NCI-H2227 (cell line): Measurements from ENCODE around the gene C1RL.

Experiments used
- DNase-seq: peaks from one replicate; lab custom pipeline; 2025; ENCODE audit not compliant: unreplicated experiment; lab: John Stamatoyannopoulos, UW

Gene C1RL

GRCh38 chr12:7137908-7138307 is 28.9 kb upstream of the C1RL start:
- no peak for DNase-seq

DNA sequence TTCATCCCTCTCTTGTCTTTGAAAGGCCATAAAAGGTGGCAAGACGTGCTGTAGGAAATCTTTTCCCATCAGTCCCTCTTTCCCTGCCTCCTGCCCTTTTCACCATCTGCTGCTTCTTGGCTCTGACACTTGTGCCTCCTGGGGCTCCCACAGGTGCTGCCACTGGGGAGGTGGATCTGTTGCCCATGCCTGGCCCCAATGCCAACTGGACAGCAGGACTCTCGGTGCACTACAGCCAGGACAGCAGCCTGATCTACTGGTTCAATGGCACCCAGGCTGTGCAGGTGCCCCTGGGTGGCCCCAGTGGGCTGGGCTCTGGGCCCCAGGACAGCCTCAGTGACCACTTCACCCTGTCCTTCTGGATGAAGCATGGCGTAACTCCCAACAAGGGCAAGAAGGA is 27.7 kb upstream of the C1RL start:
- DNase-seq: no peak

GRCh38 chr12:7136071-7136470 is 27.1 kb upstream of the C1RL start:
- DNase-seq: no peak

DNA sequence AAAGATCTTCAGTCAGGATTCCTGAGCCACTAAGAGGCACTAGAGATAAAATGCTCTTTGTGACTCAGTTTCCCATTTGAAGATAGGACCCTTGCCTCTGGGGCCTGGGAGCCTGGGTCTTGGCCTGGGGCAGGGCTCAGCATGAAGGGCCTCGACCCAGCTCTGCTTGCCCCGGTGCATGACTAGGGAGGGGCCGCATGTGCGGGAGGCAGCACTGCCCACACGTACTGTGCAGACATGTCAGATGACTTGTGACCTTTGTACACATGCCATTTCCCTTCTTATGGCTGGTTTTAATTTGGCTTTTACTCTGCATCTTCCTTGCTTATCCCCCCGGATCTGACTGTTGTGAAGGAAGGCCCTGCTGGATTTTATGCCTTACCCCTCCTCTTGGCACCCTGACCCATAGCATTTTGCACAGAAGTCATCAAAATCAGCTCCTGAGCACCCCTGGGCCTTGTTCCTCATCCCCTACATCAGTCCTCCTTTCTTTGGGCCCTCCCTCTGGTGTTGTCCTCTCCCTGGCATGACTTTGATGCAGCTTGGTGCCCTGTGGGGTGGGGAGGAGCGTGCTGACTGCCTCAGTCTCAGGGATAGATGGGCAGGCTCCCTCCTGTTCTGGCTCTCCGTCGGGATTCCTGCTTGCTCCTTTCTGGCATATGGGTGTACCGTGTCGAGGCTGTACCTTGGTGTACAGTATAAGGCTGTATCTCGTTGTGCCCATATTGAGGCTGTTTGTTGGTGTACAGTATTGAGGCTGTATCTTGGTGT is 25.6 kb upstream of the C1RL start:
- no peak for DNase-seq

GRCh38 chr12:7131502-7131866 is 22.5 kb upstream of the C1RL start:
- DNase-seq: no peak

DNA sequence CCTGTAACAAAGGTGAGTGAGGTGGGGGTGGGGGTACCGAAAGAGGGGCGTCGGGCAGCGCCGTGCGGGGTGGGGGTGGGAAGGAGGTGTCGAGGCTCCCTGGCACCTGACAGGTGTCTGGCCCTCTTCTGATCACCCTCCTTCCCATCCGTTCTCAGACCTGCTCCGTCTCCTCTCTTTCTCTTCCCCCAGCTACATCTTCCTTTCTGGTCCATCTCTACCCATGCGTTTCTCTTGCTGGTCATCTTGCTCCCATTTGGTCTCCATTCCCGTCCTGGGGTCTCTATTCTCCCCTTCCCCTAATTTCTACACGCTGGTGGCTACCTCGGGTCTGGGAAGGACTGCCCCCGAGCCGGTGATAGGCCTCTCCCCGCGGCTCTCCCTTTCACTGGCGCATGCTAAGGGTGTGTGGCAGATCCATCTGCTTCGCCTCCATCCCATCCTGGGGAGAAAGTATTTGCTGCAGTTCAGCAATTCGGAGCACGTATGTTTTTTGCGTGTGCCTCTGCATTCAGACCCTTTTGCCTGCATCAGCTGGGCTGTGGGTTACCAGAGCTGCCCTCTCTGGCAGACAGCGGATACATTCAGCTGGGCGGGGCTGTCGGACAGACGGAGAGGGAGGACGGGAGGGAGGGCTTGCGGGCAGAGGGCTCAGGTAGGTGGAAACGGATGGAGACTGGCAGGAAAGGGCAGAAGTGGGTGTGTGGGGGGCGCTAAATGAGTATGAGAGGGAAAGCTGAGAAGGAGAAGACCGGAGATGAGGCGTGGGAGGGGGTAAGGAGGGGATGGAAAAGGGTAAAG is 21.9 kb upstream of the C1RL start:
- peak; percentile 56 for DNase-seq

DNA sequence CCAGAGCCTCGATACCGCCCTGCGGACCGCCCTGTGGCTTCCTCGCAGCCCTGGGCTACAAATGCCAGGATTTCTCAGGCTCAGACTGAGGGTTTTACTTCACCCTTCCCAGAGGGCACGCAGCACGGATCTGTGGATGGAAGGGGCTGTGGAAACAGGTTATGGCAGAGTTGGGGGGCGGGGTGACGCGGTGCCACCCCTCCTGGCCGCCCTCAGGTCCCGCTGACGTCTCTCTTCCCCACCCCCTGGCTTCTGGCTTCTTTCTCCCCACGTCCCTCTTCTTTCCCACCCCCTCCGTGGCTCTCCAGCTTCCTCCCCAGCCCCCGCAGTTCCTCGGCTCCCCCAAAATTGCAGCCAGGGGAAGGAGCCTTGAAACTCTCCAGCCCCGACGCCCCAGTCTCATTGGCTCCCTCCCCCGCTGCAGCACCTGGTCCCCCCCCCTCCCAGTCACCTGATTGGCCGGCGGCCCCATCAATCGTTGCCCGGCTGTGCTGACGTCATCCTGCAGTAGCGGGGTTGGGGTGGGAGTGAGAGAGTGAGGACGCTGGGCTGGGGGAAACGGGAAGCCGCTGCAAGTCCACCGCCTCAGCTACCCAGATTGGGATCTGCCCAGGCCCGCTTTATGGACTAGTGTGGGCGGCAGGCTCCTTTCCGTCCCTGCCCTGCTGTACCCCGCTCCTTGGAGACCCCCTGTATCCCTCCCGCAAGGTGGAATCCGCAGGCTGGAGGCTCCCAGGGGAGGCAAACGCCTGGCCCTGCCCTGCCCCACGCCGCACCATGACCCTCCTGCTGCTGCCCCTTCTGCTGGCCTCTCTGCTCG is 21.1 kb upstream of the C1RL start, which contains the start of gene CLSTN3:
Gene CLSTN3 (plus strand): TSS at position 500 of the 820 bp plus-strand sequence. CDS start 278 bp downstream, at position 778.
- peak; percentile 80 for DNase-seq

GRCh38 chr12:7129287-7129871 is 20.4 kb upstream of the C1RL start:
- DNase-seq: no peak

DNA sequence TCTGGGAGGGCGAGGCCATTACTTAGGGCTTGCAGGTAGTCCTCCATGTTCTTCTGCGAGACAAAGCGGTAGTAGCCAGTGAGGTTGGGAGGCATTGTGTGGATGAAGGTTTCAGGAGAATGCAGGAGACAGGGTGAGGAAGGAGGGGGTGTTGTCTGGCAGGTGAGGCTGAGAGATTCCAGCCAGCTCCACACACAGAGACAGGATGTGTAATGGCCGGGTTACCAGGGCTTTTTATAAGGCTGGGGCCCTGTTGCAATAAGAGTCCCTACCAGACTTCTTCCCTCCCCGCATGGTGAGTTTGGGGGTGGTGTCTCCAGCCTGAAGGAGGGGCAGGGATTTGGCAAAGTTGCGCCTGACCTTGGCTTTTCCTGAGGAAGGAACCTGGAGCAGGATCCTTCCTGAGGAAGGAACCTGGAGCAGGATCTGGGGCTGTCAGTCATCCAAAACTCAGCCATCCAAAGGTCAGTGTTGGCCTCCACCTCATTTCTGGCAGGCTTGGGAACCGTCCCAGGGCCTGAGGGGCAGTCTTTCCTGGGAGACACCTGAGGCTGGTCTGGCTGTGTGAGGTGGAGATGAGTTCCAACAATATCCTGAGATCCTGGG is 19.8 kb upstream of the C1RL start, which contains the start of gene RBP5:
Gene RBP5 (minus strand): TSS at position 209 of the 606 bp plus-strand sequence. CDS start 114 bp downstream, at position 95.
- DNase-seq: no peak

DNA sequence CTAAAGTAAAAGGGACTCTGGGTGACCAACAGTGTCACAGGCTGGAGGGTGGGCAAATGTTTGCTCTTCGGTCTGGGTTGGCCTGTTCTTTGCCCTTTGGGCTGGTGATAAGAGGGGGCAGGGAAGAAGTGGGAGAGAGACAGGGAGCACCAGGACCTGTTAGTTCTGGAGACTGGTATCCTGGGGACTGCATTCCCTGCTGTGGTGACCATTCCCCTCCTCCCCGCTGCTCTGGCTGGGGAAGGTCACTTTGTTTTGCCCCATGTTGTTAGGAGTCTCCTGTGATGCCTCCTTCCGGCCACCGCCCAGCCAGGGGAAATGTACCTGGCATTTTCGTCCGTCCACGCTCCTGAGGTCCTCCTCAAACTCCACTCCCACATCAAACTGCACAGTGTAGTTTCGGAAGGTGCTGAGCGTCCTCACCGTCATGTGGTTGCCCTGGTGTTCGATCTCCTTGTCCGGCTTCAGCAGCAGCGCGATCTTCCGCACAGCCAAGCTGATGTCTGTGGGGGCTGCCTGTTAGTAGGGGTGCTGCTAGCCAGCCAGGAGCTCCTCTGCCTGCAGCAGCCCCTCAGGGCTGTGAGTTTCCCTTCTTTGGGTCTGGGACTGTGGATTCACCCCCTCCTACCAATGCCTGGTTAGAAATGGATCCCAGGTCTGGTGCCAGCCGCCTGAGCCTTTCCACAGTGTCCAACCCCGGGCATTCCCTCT is 19.1 kb upstream of the C1RL start:
- DNase-seq: no peak

- no peak for DNase-seq
Observed at GRCh38 chr12:7125632-7126227, 16.7 kb upstream of the C1RL start.

DNA sequence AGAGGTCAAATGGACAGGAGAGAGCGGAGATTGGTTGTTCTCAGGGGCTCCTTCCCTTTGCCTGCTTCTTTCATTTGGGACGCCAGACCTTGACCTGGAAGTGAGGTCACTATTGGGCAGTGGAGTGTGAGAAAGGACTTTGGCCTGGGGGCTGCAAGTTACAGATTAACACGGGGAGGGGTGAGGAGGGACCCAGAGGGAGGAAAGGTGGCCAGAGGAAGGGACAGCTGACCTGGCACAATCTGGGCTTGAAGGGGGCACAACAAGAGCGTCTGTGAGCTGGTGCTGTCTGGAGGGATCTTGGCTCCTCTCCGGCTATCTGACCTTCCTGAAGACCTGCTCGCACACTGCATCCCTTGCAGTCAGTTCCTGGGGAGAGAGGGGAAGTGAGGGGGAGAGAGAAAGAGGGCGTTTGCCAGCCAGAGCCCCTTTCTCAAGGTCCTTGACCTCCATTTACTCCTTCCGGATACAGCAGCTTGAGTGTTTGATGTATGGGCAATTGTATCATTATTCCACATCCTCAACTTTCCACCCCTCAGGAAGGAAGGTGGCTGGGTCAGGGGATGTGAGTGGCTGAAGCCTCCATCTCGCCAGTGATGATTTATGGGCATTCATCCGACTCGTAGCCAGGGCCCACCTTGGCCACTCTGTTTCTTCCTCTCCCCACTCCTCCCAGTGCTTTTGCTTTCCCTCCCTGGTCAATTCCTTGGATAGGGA is 14.9 kb upstream of the C1RL start:
- DNase-seq: no peak

- DNase-seq: no peak
Observed at GRCh38 chr12:7122811-7123769, 14.1 kb upstream of the C1RL start.

DNA sequence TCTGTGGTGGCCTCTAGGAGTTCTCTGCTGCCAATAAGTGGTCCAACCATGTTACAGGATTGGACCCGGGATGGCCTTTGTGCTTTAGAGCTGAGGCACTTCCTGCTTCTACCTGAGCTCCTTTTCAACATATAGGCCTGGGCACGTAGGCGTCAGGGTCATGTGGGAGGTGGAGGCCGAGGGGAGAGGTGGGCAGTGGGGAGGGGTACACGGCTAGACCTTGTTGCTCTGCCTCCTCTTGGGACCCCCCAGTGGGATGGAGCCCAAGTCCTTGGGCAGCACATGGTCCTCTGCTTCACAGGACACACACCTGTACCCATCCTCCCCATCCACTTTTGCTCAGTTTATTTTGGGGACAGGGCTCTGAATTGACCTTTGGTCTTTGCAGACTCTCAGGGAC is 12.3 kb upstream of the C1RL start:
- no peak for DNase-seq

DNA sequence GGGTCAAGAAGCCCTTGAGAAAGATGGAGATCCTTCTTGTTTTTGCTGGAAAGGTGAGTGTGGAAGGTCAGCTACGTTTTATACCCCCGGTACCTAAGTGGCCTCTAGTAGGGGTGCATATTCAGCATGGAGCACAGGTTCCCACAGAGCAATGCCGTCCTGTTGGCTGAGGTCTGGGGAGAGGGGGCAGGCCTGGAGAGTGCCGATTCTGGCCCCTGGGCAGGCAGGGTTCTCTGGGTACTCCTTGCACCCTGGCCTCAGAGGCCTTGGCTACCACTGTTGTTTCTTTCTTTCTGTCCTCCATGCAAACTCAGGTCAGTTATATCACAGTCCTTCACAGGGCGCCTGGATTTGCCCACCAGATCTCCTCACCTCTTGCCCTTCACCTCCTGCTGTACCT is 11.2 kb upstream of the C1RL start:
- DNase-seq: no peak

- DNase-seq: no peak
Observed at GRCh38 chr12:7118881-7119280, 9.9 kb upstream of the C1RL start.

- no peak for DNase-seq
Observed at GRCh38 chr12:7117670-7118069, 8.7 kb upstream of the C1RL start.

GRCh38 chr12:7116916-7117315 is 7.9 kb upstream of the C1RL start:
- no peak for DNase-seq
